GOT3 (cell line): ENCODE measurements around the gene INTS1.
A peak's percentile ranks its signal among the peaks of the same experiment; 100 is the strongest.
"Not testable (repeated sequence)": the region's sequence is repeated elsewhere in the genome, so short reads cannot be mapped to it uniquely, and the experiment has no call there.

ENCODE experiments used
- DNase-seq: peaks from one replicate; lab custom pipeline; 2025; ENCODE audit warnings: mixed read lengths; lab: John Stamatoyannopoulos, UW

INTS1 gene

GRCh38 chr7:1529383-1530116 is 25.4 kb upstream of the INTS1 start:
- DNase-seq: no peak

DNA sequence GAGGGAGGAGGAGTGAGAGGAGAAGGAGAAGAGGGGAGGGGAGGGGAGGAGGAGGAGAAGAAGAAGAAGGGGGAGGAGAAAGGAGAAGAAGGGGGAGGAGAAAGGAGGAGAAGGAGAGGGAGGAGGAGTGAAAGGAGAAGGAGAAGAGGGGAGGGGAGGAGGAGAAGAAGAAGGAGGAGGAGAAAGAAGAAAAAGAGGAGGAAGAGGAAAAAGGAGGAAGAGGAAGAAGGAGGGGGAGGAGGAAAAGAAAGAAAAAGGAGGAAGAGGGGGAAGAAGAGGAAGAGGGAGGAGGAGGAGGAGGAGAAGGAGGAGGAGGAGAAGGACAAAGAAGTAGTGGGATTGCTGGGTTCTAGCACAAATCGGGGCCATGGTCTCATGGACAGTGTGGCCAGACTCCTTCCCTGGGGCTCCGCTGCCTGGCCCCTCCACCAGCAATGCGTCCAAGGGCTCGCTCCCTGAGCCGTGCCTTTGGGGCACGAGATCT is 22.1 kb upstream of the INTS1 start:
- no peak for DNase-seq

DNA sequence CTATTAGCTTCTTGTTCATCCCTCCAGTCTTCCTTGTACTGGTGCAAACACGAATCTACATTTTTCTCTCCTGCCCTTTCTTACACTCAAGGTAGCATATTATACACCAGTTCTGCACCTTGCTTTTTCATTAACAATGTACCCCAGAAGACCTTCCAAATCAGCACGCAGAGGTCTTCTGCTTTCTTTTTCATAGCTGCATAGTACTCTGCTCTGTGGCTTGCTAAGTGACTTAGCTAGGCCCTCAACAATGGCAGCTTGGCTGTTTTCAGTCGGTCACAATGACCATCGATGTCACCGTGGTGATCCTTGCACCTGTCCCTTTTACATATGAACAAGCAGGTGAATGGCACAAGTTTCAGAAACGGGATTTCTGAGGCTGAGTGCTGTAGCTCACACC is 21.2 kb upstream of the INTS1 start:
- no peak for DNase-seq

GRCh38 chr7:1523844-1524243 is 19.7 kb upstream of the INTS1 start:
- DNase-seq: no peak

DNA sequence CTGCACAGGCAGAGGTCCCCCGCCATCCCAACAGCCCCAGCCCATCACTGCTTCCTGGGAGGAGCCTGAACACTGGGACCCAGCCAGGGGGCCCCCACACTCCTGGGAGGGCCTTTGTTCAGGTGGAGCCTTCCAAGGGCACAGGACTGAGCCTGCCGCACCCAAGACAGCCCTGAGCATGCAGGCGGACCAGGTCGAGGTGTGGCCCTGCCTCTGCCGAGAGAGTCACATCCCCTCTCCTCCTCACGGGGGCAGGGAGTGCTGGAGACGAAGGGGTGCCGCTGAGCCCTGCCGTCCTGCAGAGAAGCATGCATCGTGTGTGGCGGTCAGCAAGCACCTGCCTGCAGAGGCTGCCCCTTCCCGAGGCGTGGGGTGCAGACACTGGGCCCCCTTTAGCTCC is 19.0 kb upstream of the INTS1 start:
- no peak for DNase-seq

GRCh38 chr7:1521456-1521855 is 17.3 kb upstream of the INTS1 start:
- DNase-seq: no peak

DNA sequence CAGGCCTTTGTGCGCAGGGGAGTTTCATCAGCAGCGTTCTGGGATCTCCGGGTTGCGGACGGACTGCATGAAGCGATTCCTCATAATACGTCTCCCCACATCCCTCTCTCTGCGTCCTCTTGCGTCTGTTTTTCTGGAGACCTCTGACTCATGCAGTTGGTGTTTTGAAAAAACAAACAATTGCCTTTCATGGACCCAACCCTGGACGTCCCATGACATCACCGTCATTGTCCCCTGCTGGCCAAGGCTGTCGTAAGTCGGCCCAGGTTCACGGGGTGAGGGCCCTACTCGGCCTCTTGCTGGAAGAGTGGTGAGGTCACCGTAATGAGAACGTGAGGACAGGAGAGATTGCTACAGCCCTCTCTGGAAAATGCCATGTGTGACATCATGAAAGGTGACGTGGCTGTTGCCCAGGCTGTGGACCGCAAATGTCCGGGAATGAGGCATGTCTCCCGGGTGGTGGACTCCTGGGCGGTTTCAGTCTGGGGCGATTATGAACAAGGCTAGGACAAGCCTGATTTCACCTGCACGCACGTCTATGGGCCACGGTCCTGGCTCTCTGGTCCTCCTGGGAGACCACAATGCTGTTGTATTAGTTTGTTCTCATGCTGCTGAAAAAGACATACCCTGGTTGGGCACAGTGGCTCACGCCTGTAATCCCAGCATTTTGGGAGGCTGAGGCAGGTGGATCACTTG is 16.5 kb upstream of the INTS1 start:
- peak; percentile 92 for DNase-seq

DNA sequence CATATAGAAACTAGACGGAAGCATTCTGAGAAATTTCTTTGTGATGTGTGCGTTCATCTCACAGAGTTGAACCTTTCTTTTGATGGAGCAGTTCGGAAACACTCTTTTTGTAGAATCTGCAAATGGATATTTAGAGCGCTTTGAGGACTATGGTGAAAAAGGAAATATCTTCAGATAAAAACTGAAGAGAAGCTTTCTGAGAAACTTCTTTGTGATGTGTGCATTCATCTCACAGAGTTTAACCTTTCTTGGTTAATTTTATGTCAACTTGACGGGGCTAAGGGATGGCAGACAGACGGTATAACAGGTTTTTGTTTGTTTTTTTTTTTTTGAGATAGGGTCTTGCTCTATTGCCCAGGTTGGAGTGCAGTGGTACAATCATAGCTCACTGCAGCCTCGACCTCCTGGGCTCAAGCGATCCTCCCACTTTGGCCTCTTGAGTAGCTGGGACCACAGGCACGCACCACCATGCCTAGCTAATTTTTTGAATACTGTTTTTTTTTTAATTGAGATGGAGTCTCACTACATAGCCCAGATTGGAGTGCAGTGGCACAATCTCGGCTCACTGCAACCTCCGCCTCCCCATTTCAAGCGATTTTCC is 15.2 kb upstream of the INTS1 start:
- not testable (repeated sequence) for DNase-seq

- DNase-seq: no peak
Measured at GRCh38 chr7:1516586-1517251, 12.5 kb upstream of the INTS1 start.

GRCh38 chr7:1515509-1515967 is 11.3 kb upstream of the INTS1 start:
- not testable (repeated sequence) for DNase-seq

- DNase-seq: no peak
Measured at GRCh38 chr7:1514995-1515401, 10.8 kb upstream of the INTS1 start.

DNA sequence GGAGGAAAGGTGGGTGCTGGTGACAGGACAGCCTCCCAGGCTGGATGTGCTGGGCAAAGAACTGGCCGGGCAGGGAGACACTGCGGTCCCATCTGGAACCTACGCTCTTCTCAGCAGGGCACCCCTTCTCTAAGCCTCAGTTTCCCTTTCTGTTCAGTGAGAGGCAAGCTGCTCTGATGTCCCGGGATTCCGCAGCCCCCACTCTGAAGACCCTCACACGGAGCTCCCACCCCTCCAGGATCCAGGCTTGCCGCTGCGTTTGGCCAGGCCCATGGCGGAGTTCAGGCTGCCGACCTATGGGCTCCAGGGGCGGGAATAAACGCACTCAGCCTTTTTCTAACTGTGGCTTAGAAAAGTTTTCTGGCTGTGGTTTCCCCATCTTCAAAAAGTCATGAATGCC is 10.2 kb upstream of the INTS1 start:
- DNase-seq: no peak

DNA sequence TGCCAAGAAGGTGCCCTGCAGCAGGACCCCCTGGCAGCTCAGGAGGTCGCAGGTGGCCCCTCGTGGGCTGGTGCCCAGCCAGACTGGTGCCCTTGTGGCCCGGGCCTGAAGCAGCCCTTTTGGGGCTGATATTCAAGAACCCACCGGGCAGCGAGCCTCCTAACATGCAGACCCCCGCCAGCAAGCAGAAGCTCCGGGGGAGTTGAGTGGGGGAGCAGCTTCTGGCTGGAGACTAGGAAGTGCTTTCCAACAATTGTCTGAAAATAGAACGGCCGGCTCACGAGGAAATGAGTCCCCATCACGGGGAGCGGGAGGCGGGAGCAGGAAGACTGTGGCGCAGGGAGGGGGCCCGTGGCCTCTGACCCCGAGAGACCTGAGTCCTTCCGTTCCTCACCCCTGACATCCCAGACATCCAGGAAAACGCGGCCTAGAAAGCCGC is 9.5 kb upstream of the INTS1 start:
- no peak for DNase-seq

DNA sequence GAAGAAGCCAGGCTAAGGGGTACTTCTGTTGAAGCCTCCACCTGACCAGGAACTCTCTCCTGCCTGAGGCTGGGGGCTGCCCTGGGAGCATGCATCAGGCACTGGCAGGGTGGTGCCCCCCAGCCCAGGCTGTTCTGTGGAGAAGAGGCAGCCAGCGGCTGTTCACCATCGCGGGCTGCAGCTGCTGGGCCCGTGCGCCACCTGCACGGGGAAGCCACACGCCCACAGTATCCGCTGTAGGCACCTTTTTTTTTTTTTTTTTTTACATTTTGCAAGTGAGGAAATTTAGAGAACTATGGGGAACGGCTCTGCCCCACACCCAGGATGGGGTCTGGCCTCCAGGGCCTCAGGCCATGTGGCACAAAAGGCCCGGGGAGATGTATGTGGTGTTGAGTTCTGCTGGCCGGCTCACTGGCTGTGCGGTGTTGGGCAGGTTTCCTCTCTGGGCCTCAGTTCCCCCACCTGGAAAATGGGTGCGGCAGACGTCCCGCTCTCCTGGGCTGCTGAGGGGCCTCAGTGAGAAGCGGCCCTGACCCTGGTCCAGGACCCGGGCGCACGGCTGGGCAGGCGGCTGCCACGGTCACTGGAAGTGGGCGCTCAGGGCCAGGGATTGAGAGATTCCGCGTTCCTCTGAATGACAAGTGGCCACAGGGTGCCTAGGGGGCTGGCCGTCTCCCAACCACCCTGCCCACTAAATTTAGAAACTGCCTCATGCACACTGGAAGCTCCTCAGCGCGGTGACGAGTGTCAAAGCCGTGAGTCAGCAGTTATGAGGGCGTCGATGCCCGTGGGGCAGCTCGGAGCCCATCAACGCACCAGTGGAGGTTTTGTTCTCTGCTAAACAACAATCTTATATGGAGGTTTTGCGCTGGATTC is 8.8 kb upstream of the INTS1 start:
- no peak for DNase-seq

DNA sequence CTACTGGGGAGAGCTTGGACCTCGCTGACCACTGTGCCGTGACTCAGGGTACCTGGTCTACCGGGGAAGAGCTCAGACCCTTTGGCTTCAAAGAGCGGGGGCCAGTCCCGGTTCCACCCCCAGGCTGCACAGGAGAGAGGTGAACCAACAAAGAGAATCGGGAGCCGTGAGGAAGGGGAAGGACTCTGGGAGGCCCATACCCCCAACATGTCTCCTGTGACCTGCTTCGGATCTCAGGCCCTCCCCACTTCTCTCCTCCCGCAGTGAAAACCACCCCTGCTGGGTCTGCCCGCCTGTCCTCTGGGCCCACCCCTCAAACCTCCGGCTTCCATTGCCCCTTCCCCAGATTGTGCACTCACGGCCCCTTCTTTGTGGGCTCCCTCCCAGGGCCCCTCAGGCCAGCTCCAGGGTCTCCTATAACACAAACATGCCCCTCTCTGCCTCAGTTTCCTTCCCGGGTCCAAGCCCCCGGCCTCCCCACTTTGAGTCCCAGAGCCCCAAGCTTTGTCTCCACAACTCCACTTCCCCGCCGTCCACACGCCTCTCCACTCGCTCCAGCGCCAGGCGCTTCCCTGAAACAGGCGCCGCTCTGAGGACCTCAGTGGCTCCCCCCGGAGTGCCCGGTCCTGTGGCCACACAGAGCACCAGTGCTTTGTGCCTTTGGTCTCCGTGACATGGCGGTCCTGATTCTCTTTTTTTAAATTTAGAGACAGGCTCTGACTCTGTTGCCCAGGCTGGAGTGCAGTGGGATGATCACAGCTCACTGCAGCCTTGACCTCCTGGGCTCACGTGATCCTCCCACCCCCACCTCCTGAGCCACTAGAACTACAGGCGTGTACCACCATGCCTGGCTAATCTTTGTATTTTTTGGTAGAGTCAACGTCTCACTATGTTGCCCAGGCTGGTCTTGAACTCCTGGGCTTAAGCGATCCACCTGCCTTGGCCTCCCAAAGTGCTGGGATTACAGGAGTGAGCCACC is 7.5 kb upstream of the INTS1 start:
- DNase-seq: no peak

DNA sequence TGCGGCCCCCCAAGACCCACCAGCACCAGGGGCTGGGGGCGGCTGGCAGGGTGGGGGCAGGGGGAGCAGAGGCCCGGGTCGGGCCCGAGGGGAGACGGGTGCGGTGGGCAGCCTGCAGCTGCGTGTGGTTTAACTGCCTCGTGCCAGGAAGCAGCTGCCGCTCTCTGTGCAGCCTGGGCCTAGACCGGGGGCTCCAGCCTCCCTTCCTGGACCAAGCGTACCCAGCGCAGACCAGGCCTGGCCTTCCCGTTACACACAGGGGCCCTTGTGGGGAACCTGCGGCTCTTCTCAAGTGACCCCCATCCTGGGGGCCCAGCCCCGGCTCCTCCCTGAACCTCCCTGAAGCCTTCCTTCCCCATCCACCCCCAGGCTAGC is 6.6 kb upstream of the INTS1 start:
- DNase-seq: no peak

DNA sequence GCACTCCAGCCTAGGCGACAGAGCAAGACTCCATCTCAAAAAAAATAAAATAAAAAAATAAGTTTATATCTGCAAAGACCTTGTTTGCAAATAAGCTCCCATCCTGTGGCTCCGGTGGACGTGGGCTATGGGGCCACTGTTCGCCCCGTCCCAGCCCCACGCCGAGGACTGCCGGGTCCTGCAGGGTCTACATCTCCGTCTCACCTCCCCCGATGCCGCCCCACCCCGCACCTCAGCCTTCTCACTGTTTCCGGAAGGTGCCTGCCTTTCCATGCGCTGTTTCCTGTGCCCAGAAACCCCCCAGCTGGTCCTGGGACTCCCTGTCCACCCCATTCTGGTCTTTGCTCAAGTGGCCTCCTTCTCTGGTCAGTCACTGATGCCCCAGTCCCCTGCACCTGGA is 5.0 kb upstream of the INTS1 start:
- no peak for DNase-seq

- no peak for DNase-seq
Measured at GRCh38 chr7:1508277-1508758, 4.1 kb upstream of the INTS1 start.

- DNase-seq: no peak
Measured at GRCh38 chr7:1505731-1506550, 1.8 kb upstream of the INTS1 start.
